ENCODE measurements around the gene SPEF1.
A peak's percentile ranks its signal among the peaks of the same experiment; 100 is the strongest.

Gene SPEF1

GRCh38 chr20:3804254-3804751 lies 23.1 kb upstream of the SPEF1 start:
- H3K9me3 ChIP-seq (ENCODE audit: control insufficient read depth, low read length), result no peaks in the 10 kb centered on the region
- no peak overlapping the region for H3K27ac ChIP-seq (ENCODE audit: low read depth, low read length, severe bottlenecking)
- peaks cover 60% of the 10 kb centered on the region for H3K36me3 ChIP-seq (ENCODE audit: control insufficient read depth, insufficient read depth, low read length)
- H3K4me3 ChIP-seq (ENCODE audit: extremely low read depth, insufficient read depth, low read length, poor library complexity, severe bottlenecking), result no peak overlapping the region
- 87 to 97% methylated on average over 7 of the region's 11 CpGs for WGBS, 2 experiments (ENCODE audit: insufficient coverage in 2 of 2)
- peaks cover 36% of the 10 kb centered on the region for H3K4me1 ChIP-seq (ENCODE audit: control insufficient read depth, insufficient read depth, low read length, poor library complexity, severe bottlenecking)

- Histone ChIP-seq H3K4me1 (ENCODE audit: control insufficient read depth, insufficient read depth, low read length, poor library complexity, severe bottlenecking) (peaks cover 40% of the 10 kb centered on the region), H3K36me3 (ENCODE audit: control insufficient read depth, insufficient read depth, low read length) (peaks cover 60% of the 10 kb centered on the region), H3K27ac (ENCODE audit: low read depth, low read length, severe bottlenecking) (no peak overlapping the region), H3K9me3 (ENCODE audit: control insufficient read depth, low read length) (no peaks in the 10 kb centered on the region), H3K4me3 (ENCODE audit: extremely low read depth, insufficient read depth, low read length, poor library complexity, severe bottlenecking) (no peak overlapping the region)
- WGBS, 2 experiments (ENCODE audit: insufficient coverage in 2 of 2), result 81 to 85% methylated on average over 4 to 6 of the region's 6 CpGs
Measured at GRCh38 chr20:3803854-3804253, 22.6 kb upstream of the SPEF1 start.

- WGBS, 2 experiments (ENCODE audit: insufficient coverage in 2 of 2), result 91 to 94% methylated on average over 14 of the region's 14 CpGs
- peaks cover 40% of the 10 kb centered on the region for H3K4me1 ChIP-seq (ENCODE audit: control insufficient read depth, insufficient read depth, low read length, poor library complexity, severe bottlenecking)
- H3K4me3 ChIP-seq (ENCODE audit: extremely low read depth, insufficient read depth, low read length, poor library complexity, severe bottlenecking), result no peak overlapping the region
- peaks cover 60% of the 10 kb centered on the region for H3K36me3 ChIP-seq (ENCODE audit: control insufficient read depth, insufficient read depth, low read length)
- H3K27ac ChIP-seq (ENCODE audit: low read depth, low read length, severe bottlenecking), result no peak overlapping the region
- no peaks in the 10 kb centered on the region for H3K9me3 ChIP-seq (ENCODE audit: control insufficient read depth, low read length)
Measured at GRCh38 chr20:3803289-3803688, 22.0 kb upstream of the SPEF1 start.

GRCh38 chr20:3802524-3803239 lies 21.4 kb upstream of the SPEF1 start:
- Histone ChIP-seq H3K4me1 (ENCODE audit: control insufficient read depth, insufficient read depth, low read length, poor library complexity, severe bottlenecking) (peaks cover 34% of the 10 kb centered on the region), H3K4me3 (ENCODE audit: extremely low read depth, insufficient read depth, low read length, poor library complexity, severe bottlenecking) (no peak overlapping the region), H3K36me3 (ENCODE audit: control insufficient read depth, insufficient read depth, low read length) (peaks cover 60% of the 10 kb centered on the region), H3K9me3 (ENCODE audit: control insufficient read depth, low read length) (no peaks in the 10 kb centered on the region), H3K27ac (ENCODE audit: low read depth, low read length, severe bottlenecking) (no peak overlapping the region)
- WGBS, 2 experiments (ENCODE audit: insufficient coverage in 2 of 2), result 96 to 97% methylated on average over 8 to 10 of the region's 11 CpGs

GRCh38 chr20:3801846-3802245 lies 20.6 kb upstream of the SPEF1 start:
- no peak overlapping the region for H3K4me3 ChIP-seq (ENCODE audit: extremely low read depth, insufficient read depth, low read length, poor library complexity, severe bottlenecking)
- no peak overlapping the region for H3K27ac ChIP-seq (ENCODE audit: low read depth, low read length, severe bottlenecking)
- H3K4me1 ChIP-seq (ENCODE audit: control insufficient read depth, insufficient read depth, low read length, poor library complexity, severe bottlenecking), result peaks cover 38% of the 10 kb centered on the region
- 93 to 98% methylated on average over 13 of the region's 13 CpGs for WGBS, 2 experiments (ENCODE audit: insufficient coverage in 2 of 2)
- no peaks in the 10 kb centered on the region for H3K9me3 ChIP-seq (ENCODE audit: control insufficient read depth, low read length)
- H3K36me3 ChIP-seq (ENCODE audit: control insufficient read depth, insufficient read depth, low read length), result peaks cover 55% of the 10 kb centered on the region

- H3K4me3 ChIP-seq (ENCODE audit: extremely low read depth, insufficient read depth, low read length, poor library complexity, severe bottlenecking), result no peak overlapping the region
- no peaks in the 10 kb centered on the region for H3K9me3 ChIP-seq (ENCODE audit: control insufficient read depth, low read length)
- no peak overlapping the region for H3K27ac ChIP-seq (ENCODE audit: low read depth, low read length, severe bottlenecking)
- 92 to 96% methylated on average over 4 of the region's 4 CpGs for WGBS, 2 experiments (ENCODE audit: insufficient coverage in 2 of 2)
- peaks cover 40% of the 10 kb centered on the region for H3K4me1 ChIP-seq (ENCODE audit: control insufficient read depth, insufficient read depth, low read length, poor library complexity, severe bottlenecking)
- peaks cover 51% of the 10 kb centered on the region for H3K36me3 ChIP-seq (ENCODE audit: control insufficient read depth, insufficient read depth, low read length)
Measured at GRCh38 chr20:3801299-3801698, 20.1 kb upstream of the SPEF1 start.

GRCh38 chr20:3800878-3801260 lies 19.6 kb upstream of the SPEF1 start:
- Histone ChIP-seq H3K36me3 (ENCODE audit: control insufficient read depth, insufficient read depth, low read length) (peaks cover 51% of the 10 kb centered on the region), H3K4me3 (ENCODE audit: extremely low read depth, insufficient read depth, low read length, poor library complexity, severe bottlenecking) (no peak overlapping the region)
- 90 to 94% methylated on average over 5 to 8 of the region's 8 CpGs for WGBS, 2 experiments (ENCODE audit: insufficient coverage in 2 of 2)

GRCh38 chr20:3800256-3800877 lies 19.1 kb upstream of the SPEF1 start:
- H3K4me1 ChIP-seq (ENCODE audit: control insufficient read depth, insufficient read depth, low read length, poor library complexity, severe bottlenecking), result peaks cover 31% of the 10 kb centered on the region
- H3K36me3 ChIP-seq (ENCODE audit: control insufficient read depth, insufficient read depth, low read length), result peaks cover 48% of the 10 kb centered on the region
- H3K27ac ChIP-seq (ENCODE audit: low read depth, low read length, severe bottlenecking), result peak overlapping the region; percentile 48
- no peaks in the 10 kb centered on the region for H3K9me3 ChIP-seq (ENCODE audit: control insufficient read depth, low read length)
- 88 to 91% methylated on average over 13 to 18 of the region's 18 CpGs for WGBS, 2 experiments (ENCODE audit: insufficient coverage in 2 of 2)
- H3K4me3 ChIP-seq (ENCODE audit: extremely low read depth, insufficient read depth, low read length, poor library complexity, severe bottlenecking), result no peak overlapping the region

More at GRCh38 chr20:3800878-3801260, 19.6 kb upstream of the SPEF1 start:
- peaks cover 36% of the 10 kb centered on the region for H3K4me1 ChIP-seq (ENCODE audit: control insufficient read depth, insufficient read depth, low read length, poor library complexity, severe bottlenecking)
- H3K27ac ChIP-seq (ENCODE audit: low read depth, low read length, severe bottlenecking), result no peak overlapping the region
- no peaks in the 10 kb centered on the region for H3K9me3 ChIP-seq (ENCODE audit: control insufficient read depth, low read length)

- peaks cover 25% of the 10 kb centered on the region for H3K4me1 ChIP-seq (ENCODE audit: control insufficient read depth, insufficient read depth, low read length, poor library complexity, severe bottlenecking)
- peaks cover 37% of the 10 kb centered on the region for H3K36me3 ChIP-seq (ENCODE audit: control insufficient read depth, insufficient read depth, low read length)
- WGBS, 2 experiments (ENCODE audit: insufficient coverage in 2 of 2), result 84 to 100% methylated on average over 2 to 3 of the region's 3 CpGs
- H3K4me3 ChIP-seq (ENCODE audit: extremely low read depth, insufficient read depth, low read length, poor library complexity, severe bottlenecking), result no peak overlapping the region
- no peaks in the 10 kb centered on the region for H3K9me3 ChIP-seq (ENCODE audit: control insufficient read depth, low read length)
- no peak overlapping the region for H3K27ac ChIP-seq (ENCODE audit: low read depth, low read length, severe bottlenecking)
Measured at GRCh38 chr20:3798908-3799248, 17.6 kb upstream of the SPEF1 start.

- WGBS, 2 experiments (ENCODE audit: insufficient coverage in 2 of 2), result 97 to 100% methylated on average over 1 to 3 of the region's 5 CpGs
- Histone ChIP-seq H3K4me3 (ENCODE audit: extremely low read depth, insufficient read depth, low read length, poor library complexity, severe bottlenecking) (no peak overlapping the region), H3K4me1 (ENCODE audit: control insufficient read depth, insufficient read depth, low read length, poor library complexity, severe bottlenecking) (peaks cover 25% of the 10 kb centered on the region), H3K27ac (ENCODE audit: low read depth, low read length, severe bottlenecking) (no peak overlapping the region), H3K36me3 (ENCODE audit: control insufficient read depth, insufficient read depth, low read length) (peaks cover 32% of the 10 kb centered on the region), H3K9me3 (ENCODE audit: control insufficient read depth, low read length) (no peaks in the 10 kb centered on the region)
Measured at GRCh38 chr20:3798373-3798768, 17.1 kb upstream of the SPEF1 start.

All from mesodermal cell (in vitro differentiated cells).